Measurements from ENCODE around the gene TP73.

Gene TP73

GRCh38 chr1:3783651-3784474 lies 131.5 kb downstream of the TP73 start:
- no peaks in the 10 kb centered on the region for H4K20me1 ChIP-seq (ENCODE audit: control insufficient read depth, insufficient read depth, low read depth, low read length)
- no peaks in the 10 kb centered on the region for H3K9me2 ChIP-seq (replicated peaks; ENCODE audit: control insufficient read depth, low read length)
- H3K9me3 ChIP-seq (ENCODE audit: control insufficient read depth, insufficient read depth, low read length) = no peaks in the 10 kb centered on the region
- H3K79me2 ChIP-seq (ENCODE audit: control insufficient read depth, low read length) = peaks cover 16% of the 10 kb centered on the region
- H3K27ac ChIP-seq (ENCODE audit: low read depth, low read length) = no peak overlapping the region
- no peaks in the 10 kb centered on the region for H3K27me3 ChIP-seq (ENCODE audit: control insufficient read depth, low read length)
- TF ChIP-seq CTCF (IDR thresholded peaks at IDR 0.05; ENCODE audit: low read depth, low read length, poor library complexity, severe bottlenecking) = no peak
- TF ChIP-seq EZH2phosphoT487 (IDR thresholded peaks at IDR 0.05; ENCODE audit: borderline replicate concordance, low read length) = no peak
- H3K36me3 ChIP-seq (ENCODE audit: control insufficient read depth, low read length) = peaks cover 77% of the 10 kb centered on the region
- H3K4me3 ChIP-seq (ENCODE audit: low read length) = no peak overlapping the region
- no peaks in the 10 kb centered on the region for H3K4me1 ChIP-seq (ENCODE audit: control insufficient read depth, low read length)
- no peaks in the 10 kb centered on the region; the same call in 1 of the 2 replicates for H3F3A ChIP-seq (ENCODE audit: control insufficient read depth, insufficient read depth)
- H3K4me2 ChIP-seq (ENCODE audit: low read length) = no peak overlapping the region

GRCh38 chr1:3785045-3785444 lies 132.7 kb downstream of the TP73 start:
- TF ChIP-seq CTCF (IDR thresholded peaks at IDR 0.05; ENCODE audit: low read depth, low read length, poor library complexity, severe bottlenecking) = no peak
- no peak for TF ChIP-seq EZH2phosphoT487 (IDR thresholded peaks at IDR 0.05; ENCODE audit: borderline replicate concordance, low read length)
- no peaks in the 10 kb centered on the region for H3K9me2 ChIP-seq (replicated peaks; ENCODE audit: control insufficient read depth, low read length)
- no peaks in the 10 kb centered on the region for H3K4me1 ChIP-seq (ENCODE audit: control insufficient read depth, low read length)
- H4K20me1 ChIP-seq (ENCODE audit: control insufficient read depth, insufficient read depth, low read depth, low read length) = no peaks in the 10 kb centered on the region
- H3K27me3 ChIP-seq (ENCODE audit: control insufficient read depth, low read length) = no peaks in the 10 kb centered on the region
- no peak overlapping the region for H3K27ac ChIP-seq (ENCODE audit: low read depth, low read length)
- H3F3A ChIP-seq (ENCODE audit: control insufficient read depth, insufficient read depth) = no peaks in the 10 kb centered on the region; the same call in 1 of the 2 replicates
- no peak overlapping the region for H3K4me3 ChIP-seq (ENCODE audit: low read length)
- peaks cover 28% of the 10 kb centered on the region for H3K79me2 ChIP-seq (ENCODE audit: control insufficient read depth, low read length)
- no peaks in the 10 kb centered on the region for H3K9me3 ChIP-seq (ENCODE audit: control insufficient read depth, insufficient read depth, low read length)
- H3K36me3 ChIP-seq (ENCODE audit: control insufficient read depth, low read length) = peaks cover 65% of the 10 kb centered on the region
- no peak overlapping the region for H3K4me2 ChIP-seq (ENCODE audit: low read length)

GRCh38 chr1:3785456-3786157 lies 133.3 kb downstream of the TP73 start:
- H3K79me2 ChIP-seq (ENCODE audit: control insufficient read depth, low read length) = peaks cover 33% of the 10 kb centered on the region
- H4K20me1 ChIP-seq (ENCODE audit: control insufficient read depth, insufficient read depth, low read depth, low read length) = no peaks in the 10 kb centered on the region
- H3F3A ChIP-seq (ENCODE audit: control insufficient read depth, insufficient read depth) = no peaks in the 10 kb centered on the region; the same call in 1 of the 2 replicates
- no peak overlapping the region for H3K4me3 ChIP-seq (ENCODE audit: low read length)
- no peaks in the 10 kb centered on the region for H3K9me3 ChIP-seq (ENCODE audit: control insufficient read depth, insufficient read depth, low read length)
- no peaks in the 10 kb centered on the region for H3K4me1 ChIP-seq (ENCODE audit: control insufficient read depth, low read length)
- no peaks in the 10 kb centered on the region for H3K27me3 ChIP-seq (ENCODE audit: control insufficient read depth, low read length)
- H3K9me2 ChIP-seq (replicated peaks; ENCODE audit: control insufficient read depth, low read length) = no peaks in the 10 kb centered on the region
- H3K27ac ChIP-seq (ENCODE audit: low read depth, low read length) = no peak overlapping the region
- no peak for TF ChIP-seq EZH2phosphoT487 (IDR thresholded peaks at IDR 0.05; ENCODE audit: borderline replicate concordance, low read length)
- TF ChIP-seq CTCF (IDR thresholded peaks at IDR 0.05; ENCODE audit: low read depth, low read length, poor library complexity, severe bottlenecking) = peak; percentile 87
- peaks cover 60% of the 10 kb centered on the region for H3K36me3 ChIP-seq (ENCODE audit: control insufficient read depth, low read length)
- no peak overlapping the region for H3K4me2 ChIP-seq (ENCODE audit: low read length)

All from DOHH2 (cell line).